GM18499 (cell line): ENCODE data around the gene ZCCHC7.
"Not testable (repeated sequence)": the region's sequence is repeated elsewhere in the genome, so short reads cannot be mapped to it uniquely, and the experiment has no call there.

Experiments used
- ATAC-seq: cut with Tn5 transposase; IDR thresholded peaks from one replicate; pipeline ENCODE4 v1.9.1; 2021; ENCODE audit warnings: moderate number of reproducible peaks; ENCODE audit not compliant: insufficient read depth, unreplicated experiment

The ZCCHC7 gene

GRCh38 chr9:37119907-37120842, at the start of gene ZCCHC7:
Gene ZCCHC7 (plus strand): TSS chr9:37120574.
- ATAC-seq = peak; percentile 83

GRCh38 chr9:37074790-37075189, 45.6 kb upstream of the ZCCHC7 start:
- peak; percentile 49 for ATAC-seq

GRCh38 chr9:37079370-37080164, 40.8 kb upstream of the ZCCHC7 start:
- ATAC-seq = no peak

GRCh38 chr9:37080165-37080628, 40.2 kb upstream of the ZCCHC7 start:
- not testable (repeated sequence) for ATAC-seq

DNA sequence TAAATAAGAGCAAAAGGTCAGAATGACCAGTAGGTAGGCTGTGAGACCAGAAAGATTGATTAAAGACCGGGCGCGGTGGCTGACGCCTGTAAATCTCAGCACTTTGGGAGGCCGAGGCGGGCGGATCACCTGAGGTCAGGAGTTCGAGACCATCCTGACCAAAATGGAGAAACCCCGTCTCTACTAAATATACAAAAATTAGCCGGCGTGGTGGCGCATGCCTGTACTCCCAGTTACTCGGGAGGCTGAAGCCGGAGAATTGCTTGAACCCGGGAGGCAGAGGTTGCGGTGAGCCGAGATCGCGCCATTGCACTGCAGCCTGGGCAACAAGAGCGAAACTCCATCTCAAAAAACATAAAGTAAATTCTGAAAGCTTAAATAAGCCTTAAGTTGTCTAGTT, 38.9 kb upstream of the ZCCHC7 start:
- not testable (repeated sequence) for ATAC-seq

GRCh38 chr9:37082214-37082765, 38.1 kb upstream of the ZCCHC7 start:
- ATAC-seq = no peak

GRCh38 chr9:37083654-37084053, 36.7 kb upstream of the ZCCHC7 start:
- no peak for ATAC-seq

GRCh38 chr9:37085233-37085632, 35.1 kb upstream of the ZCCHC7 start:
- no peak for ATAC-seq

DNA sequence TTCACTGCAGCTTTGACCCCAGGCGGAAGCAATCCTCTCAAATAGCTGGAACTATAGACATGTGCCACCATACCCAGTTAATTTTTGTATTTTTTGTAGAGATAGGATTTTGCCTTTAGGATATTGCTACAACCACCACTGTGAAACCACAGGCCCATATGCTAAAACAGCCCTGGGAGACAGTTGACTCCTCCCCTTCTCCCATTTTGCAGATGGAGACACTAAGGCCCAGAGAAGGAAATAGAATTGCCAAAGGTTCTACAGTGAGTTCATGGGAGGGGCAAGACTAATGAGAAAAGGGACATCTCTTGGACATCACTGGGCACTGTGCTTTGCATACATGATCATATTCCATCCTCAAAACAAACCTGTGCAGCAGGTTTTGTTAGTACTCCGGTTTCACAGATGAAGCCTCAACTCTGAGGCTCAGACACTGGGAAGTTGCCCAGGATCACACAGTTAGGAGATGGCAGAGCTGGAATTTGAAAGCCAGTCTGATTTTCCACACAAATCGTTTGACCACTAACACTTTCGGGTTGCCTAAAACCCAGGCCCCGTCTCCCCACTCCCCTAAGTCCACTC, 27.6 kb upstream of the ZCCHC7 start:
- ATAC-seq = not testable (repeated sequence)

DNA sequence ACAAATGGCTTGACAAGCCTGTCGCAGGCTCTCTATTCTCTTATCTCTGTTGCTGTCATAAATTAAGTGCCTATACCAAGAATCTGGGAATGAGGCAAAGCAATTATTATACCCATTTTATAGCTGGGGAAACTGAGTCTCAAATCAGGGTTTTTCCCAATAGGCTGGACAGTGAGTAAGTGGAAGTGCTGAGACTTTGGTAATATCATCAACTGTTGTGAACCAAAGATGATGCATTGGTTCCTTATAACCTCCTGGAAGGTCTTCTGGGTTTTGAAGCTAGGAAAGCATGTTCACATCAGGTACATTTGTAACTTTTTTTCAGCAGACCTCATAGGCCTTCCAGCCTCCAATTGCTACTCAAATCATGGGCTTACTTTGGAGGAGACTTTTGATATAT, 25.6 kb upstream of the ZCCHC7 start:
- ATAC-seq = no peak

DNA sequence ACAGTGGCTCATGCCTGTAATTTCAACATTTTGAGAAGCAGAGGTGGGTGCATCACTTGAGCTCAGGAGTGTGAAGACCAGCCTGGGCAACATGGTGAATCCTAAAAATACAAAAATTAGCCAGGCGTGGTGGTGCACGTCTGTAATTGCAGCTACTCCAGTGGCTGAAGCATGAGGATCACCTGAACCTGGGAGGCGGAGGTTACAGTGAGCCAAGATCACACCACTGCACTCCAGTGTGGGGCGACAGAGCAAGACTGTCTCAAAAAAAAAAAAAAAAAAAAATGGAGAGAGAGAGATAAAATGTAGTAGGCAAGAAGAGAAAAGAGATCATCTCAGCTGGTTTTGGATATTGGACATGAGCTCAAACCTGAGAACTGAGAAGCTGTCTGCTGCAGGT, 23.7 kb upstream of the ZCCHC7 start:
- no peak for ATAC-seq

GRCh38 chr9:37097294-37097693, 23.1 kb upstream of the ZCCHC7 start:
- ATAC-seq = no peak

DNA sequence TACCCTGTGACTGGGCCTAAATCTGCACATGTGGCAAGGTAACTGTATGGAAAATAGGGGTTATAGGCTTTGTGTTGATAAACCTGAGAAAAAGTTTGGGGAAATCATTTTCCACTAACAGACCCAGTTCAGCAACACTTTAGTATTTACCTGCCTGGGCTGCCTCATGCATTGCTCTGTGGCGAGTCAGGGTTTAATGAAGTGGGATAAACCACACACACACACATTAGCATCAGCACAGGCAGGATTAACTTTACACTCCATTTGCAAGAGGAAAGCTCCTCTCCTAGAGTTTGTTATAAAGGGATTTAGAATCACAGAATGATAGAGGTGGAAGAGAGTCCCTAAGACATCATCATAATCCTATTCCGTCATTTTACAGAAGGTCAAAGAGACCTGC, 20.0 kb upstream of the ZCCHC7 start:
- no peak for ATAC-seq

DNA sequence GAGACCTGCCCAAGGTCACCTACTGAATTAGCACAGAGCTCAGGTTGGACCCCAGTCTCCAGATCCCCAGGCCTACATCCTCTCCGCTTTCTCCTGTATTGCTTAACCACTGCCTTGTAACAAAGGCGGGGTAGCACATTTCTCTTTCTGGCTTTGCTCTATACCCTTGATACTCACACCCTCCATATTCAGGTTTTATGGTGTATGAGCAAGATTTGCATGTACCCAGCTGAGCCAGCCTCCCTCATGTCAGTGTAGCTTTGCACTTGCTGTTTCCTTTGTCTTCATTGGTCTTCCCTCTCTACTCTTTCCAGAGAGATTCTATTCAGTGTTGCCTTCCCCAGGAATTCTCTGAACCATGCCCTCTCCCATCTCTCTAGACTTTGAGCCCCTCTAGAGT, 19.6 kb upstream of the ZCCHC7 start:
- no peak for ATAC-seq

GRCh38 chr9:37102486-37102885, 17.9 kb upstream of the ZCCHC7 start:
- no peak for ATAC-seq

DNA sequence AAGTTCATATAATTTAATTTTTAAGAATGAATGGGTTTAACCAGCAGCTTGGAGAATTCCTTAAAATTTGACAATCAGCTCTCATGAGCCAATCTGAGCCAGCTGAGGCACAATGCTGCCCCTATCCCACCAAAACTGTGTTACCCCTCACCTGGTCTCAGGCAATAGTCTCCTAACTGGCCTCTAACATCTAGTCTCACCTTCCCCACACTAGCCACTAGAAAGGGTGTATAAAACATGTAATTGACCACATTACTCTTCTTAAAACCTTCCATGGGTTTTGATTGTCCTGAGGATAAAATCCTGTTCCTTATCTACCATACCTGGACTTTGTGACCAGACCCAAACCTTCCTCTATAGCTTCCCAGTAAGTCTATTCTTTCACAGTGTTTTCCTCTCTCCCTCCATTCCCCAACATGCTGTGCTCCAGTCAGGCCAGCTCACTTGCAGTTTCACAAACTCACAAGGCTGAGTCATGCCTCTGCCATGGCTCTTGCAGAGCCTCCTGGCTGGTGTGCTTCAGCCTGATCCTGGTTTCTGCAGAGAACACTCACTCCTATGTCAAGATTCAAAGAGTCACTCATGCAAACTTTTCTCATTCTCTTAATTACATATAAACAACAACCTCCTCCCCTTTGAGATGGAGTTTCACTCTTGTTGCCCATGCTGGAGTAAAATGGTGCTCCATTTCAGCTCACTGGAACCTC, 16.0 kb upstream of the ZCCHC7 start:
- ATAC-seq = no peak

GRCh38 chr9:37105234-37105633, 15.1 kb upstream of the ZCCHC7 start:
- no peak for ATAC-seq

- no peak for ATAC-seq
Measured at GRCh38 chr9:37107701-37108100, 12.7 kb upstream of the ZCCHC7 start.

- not testable (repeated sequence) for ATAC-seq
Measured at GRCh38 chr9:37114442-37114841, 5.9 kb upstream of the ZCCHC7 start.

GRCh38 chr9:37117956-37118355, 2.4 kb upstream of the ZCCHC7 start:
- ATAC-seq = no peak
